ENCODE results near the gene GAMT. TPM values are rescaled to one million over a fixed set of nuclear protein-coding genes. Genes with fewer than 3 reads are reported as not detected.
A peak's percentile ranks its signal among the peaks of the same experiment; 100 is the strongest.

GAMT gene
- total and polyA plus RNA-seq, 2 of the 13 experiments (the other 11 are each of a cell fraction or from before 2014, with no cell fraction given): 115 to 124 TPM

DNA sequence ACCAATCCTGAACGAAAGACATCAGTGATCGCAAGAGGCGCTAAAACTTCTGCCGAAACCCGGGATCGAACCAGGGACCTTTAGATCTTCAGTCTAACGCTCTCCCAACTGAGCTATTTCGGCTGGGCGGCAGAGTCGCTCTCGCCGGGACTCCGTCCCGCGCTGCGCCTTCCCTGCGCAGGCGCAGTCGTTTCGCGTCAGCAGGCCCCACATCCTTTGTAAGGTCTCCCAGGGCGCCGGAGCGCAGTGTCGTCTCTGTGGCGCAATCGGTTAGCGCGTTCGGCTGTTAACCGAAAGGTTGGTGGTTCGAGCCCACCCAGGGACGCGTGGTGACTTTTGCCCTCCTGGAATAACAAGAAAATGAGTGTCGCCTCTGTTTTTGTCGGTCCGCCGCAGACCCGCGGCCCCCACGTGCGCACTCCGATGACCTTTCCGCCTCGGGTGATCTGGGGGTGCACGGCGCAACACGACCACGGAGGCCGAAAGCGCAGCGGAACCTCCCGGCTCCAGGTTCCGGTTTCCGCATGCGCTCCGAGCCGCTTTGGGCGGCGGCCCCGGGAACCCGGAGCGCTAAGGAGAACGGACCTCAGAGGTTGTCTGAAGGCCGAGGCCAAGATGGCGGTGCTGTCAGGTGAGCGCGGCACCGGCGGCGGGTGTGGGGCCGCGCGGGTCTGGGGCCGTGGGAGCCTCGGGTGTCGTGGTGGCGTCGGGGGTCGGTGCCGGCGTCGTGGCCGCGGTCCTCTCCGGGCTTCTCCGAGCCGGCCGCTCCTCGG, 17.8 kb downstream of the GAMT start, which contains the start of gene NDUFS7 (continued):
- TF ChIP-seq ZNF790 (CRISPR knock-in tag; IDR thresholded peaks at IDR 0.05; ENCODE audit: borderline replicate concordance) (peak; percentile 97), SMAD3 (CRISPR knock-in tag; IDR thresholded peaks at IDR 0.05) (peak; percentile 97), FOXO1 (CRISPR knock-in tag; IDR thresholded peaks at IDR 0.05) (peak; percentile 55), SALL1 (CRISPR knock-in tag; IDR thresholded peaks at IDR 0.05) (peak; percentile 95), ZNF235 (CRISPR knock-in tag; IDR thresholded peaks at IDR 0.05; ENCODE audit: borderline replicate concordance) (peak; percentile 73; the same call in 1 of the 2 replicates), ZNF296 (CRISPR knock-in tag; conservative IDR thresholded peaks at IDR 0.05) (peak; percentile 89; the same call in 1 of the 2 replicates), POLR2A (IDR thresholded peaks at IDR 0.05; ENCODE audit: insufficient read depth in 1 of 2, low read depth in 2 of 2, low read length in 2 of 2) (peak; percentile 62 to 63; a peak in 3 of 4 replicates), KDM5A (IDR thresholded peaks at IDR 0.05; ENCODE audit: borderline replicate concordance, low read length) (peak; percentile 99), HMG20B (CRISPR knock-in tag; conservative IDR thresholded peaks at IDR 0.05) (peak; percentile 74), ELF3 (CRISPR knock-in tag; IDR thresholded peaks at IDR 0.05) (peak; percentile 75), SAP130 (CRISPR knock-in tag; IDR thresholded peaks at IDR 0.05; ENCODE audit: low read depth) (peak; percentile 93)
- TF ChIP-seq, protein P1, sequence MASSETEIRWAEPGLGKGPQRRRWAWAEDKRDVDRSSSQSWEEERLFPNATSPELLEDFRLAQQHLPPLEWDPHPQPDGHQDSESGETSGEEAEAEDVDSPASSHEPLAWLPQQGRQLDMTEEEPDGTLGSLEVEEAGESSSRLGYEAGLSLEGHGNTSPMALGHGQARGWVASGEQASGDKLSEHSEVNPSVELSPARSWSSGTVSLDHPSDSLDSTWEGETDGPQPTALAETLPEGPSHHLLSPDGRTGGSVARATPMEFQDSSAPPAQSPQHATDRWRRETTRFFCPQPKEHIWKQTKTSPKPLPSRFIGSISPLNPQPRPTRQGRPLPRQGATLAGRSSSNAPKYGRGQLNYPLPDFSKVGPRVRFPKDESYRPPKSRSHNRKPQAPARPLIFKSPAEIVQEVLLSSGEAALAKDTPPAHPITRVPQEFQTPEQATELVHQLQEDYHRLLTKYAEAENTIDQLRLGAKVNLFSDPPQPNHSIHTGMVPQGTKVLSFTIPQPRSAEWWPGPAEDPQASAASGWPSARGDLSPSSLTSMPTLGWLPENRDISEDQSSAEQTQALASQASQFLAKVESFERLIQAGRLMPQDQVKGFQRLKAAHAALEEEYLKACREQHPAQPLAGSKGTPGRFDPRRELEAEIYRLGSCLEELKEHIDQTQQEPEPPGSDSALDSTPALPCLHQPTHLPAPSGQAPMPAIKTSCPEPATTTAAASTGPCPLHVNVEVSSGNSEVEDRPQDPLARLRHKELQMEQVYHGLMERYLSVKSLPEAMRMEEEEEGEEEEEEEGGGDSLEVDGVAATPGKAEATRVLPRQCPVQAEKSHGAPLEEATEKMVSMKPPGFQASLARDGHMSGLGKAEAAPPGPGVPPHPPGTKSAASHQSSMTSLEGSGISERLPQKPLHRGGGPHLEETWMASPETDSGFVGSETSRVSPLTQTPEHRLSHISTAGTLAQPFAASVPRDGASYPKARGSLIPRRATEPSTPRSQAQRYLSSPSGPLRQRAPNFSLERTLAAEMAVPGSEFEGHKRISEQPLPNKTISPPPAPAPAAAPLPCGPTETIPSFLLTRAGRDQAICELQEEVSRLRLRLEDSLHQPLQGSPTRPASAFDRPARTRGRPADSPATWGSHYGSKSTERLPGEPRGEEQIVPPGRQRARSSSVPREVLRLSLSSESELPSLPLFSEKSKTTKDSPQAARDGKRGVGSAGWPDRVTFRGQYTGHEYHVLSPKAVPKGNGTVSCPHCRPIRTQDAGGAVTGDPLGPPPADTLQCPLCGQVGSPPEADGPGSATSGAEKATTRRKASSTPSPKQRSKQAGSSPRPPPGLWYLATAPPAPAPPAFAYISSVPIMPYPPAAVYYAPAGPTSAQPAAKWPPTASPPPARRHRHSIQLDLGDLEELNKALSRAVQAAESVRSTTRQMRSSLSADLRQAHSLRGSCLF (CRISPR knock-in tag; IDR thresholded peaks at IDR 0.05; ENCODE audit: borderline replicate concordance): peak; percentile 93; the same call in 1 of the 2 replicates
- TF ChIP-seq, protein P2, sequence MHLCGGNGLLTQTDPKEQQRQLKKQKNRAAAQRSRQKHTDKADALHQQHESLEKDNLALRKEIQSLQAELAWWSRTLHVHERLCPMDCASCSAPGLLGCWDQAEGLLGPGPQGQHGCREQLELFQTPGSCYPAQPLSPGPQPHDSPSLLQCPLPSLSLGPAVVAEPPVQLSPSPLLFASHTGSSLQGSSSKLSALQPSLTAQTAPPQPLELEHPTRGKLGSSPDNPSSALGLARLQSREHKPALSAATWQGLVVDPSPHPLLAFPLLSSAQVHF (CRISPR knock-in tag; IDR thresholded peaks at IDR 0.05): peak; percentile 92; the same call in 1 of the 2 replicates
- TF ChIP-seq, protein P3, sequence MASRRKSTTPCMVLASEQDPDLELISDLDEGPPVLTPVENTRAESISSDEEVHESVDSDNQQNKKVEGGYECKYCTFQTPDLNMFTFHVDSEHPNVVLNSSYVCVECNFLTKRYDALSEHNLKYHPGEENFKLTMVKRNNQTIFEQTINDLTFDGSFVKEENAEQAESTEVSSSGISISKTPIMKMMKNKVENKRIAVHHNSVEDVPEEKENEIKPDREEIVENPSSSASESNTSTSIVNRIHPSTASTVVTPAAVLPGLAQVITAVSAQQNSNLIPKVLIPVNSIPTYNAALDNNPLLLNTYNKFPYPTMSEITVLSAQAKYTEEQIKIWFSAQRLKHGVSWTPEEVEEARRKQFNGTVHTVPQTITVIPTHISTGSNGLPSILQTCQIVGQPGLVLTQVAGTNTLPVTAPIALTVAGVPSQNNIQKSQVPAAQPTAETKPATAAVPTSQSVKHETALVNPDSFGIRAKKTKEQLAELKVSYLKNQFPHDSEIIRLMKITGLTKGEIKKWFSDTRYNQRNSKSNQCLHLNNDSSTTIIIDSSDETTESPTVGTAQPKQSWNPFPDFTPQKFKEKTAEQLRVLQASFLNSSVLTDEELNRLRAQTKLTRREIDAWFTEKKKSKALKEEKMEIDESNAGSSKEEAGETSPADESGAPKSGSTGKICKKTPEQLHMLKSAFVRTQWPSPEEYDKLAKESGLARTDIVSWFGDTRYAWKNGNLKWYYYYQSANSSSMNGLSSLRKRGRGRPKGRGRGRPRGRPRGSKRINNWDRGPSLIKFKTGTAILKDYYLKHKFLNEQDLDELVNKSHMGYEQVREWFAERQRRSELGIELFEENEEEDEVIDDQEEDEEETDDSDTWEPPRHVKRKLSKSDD (CRISPR knock-in tag; IDR thresholded peaks at IDR 0.05; ENCODE audit: low read depth): peak; percentile 97
- TF ChIP-seq, protein P4, sequence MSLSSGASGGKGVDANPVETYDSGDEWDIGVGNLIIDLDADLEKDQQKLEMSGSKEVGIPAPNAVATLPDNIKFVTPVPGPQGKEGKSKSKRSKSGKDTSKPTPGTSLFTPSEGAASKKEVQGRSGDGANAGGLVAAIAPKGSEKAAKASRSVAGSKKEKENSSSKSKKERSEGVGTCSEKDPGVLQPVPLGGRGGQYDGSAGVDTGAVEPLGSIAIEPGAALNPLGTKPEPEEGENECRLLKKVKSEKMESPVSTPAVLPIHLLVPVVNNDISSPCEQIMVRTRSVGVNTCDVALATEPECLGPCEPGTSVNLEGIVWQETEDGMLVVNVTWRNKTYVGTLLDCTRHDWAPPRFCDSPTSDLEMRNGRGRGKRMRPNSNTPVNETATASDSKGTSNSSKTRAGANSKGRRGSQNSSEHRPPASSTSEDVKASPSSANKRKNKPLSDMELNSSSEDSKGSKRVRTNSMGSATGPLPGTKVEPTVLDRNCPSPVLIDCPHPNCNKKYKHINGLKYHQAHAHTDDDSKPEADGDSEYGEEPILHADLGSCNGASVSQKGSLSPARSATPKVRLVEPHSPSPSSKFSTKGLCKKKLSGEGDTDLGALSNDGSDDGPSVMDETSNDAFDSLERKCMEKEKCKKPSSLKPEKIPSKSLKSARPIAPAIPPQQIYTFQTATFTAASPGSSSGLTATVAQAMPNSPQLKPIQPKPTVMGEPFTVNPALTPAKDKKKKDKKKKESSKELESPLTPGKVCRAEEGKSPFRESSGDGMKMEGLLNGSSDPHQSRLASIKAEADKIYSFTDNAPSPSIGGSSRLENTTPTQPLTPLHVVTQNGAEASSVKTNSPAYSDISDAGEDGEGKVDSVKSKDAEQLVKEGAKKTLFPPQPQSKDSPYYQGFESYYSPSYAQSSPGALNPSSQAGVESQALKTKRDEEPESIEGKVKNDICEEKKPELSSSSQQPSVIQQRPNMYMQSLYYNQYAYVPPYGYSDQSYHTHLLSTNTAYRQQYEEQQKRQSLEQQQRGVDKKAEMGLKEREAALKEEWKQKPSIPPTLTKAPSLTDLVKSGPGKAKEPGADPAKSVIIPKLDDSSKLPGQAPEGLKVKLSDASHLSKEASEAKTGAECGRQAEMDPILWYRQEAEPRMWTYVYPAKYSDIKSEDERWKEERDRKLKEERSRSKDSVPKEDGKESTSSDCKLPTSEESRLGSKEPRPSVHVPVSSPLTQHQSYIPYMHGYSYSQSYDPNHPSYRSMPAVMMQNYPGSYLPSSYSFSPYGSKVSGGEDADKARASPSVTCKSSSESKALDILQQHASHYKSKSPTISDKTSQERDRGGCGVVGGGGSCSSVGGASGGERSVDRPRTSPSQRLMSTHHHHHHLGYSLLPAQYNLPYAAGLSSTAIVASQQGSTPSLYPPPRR (CRISPR knock-in tag; IDR thresholded peaks at IDR 0.05; ENCODE audit: borderline replicate concordance): peak; percentile 85

Data from HepG2 (cell line).